ENCODE data around the gene SHROOM2.
A peak's percentile ranks its signal among the peaks of the same experiment; 100 is the strongest.

SHROOM2 gene

DNA sequence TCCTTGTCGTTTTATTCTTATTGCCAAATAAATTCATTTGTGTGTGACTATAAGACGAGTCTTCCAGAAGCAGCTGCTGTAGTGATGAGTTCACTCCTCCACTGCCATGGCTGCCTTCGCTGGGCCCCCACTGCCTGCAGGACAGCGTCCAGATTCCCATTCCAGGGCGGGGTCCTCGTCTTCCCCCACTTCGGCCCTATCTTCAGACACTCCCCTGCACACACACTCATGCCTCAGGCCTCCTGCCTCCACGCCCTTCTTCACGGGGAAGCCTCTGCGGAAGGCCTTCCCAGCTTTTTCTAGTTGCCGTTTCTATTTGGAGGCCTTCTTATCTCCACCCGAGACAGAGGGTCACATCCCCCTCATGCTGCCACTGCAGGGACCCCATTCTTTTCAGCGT lies 80.4 kb downstream of the SHROOM2 start:
- DNase-seq = no peak

GRCh38 chrX:9867226-9867625 lies 81.0 kb downstream of the SHROOM2 start:
- no peak for DNase-seq

DNA sequence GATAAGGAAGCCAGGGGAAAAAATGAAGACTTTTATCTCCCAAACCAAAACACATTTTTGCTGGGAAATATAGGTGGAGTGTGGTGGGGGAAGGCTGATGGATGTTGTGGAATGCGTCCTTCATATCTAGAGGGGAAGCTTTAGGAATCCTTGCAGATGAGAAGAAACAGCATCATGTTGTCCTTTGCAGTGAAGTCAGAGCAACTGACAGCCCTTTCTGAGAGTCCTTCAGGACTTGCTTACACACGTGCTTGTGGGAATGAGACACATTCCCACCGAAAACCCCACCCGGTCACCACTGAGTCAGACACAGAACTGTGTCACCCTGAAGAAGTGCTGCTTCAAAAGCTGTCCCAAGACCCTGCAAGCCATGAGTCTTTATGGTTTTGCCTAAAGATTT lies 81.5 kb downstream of the SHROOM2 start:
- DNase-seq = no peak

- no peak for DNase-seq
Observed at GRCh38 chrX:9871701-9872268, 85.6 kb downstream of the SHROOM2 start.

DNA sequence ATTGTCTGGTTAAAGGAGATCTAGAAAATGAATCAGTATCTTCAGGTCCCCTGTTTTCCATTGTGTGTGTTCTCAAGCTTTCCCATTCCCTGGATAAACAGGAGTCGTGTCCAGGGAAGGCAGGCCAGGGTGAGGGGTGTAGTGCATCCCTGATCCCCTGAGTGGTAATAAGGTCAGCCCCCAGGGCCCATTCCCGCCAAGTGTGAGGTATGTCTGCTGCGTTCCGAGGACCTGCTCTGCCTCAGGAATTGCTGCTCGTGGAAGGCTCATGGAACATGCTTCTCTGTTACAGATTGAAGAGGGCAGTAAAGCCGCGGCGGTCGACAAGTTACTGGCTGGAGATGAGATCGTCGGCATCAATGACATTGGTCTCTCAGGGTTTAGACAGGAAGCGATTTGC lies 87.1 kb downstream of the SHROOM2 start:
- DNase-seq = no peak

GRCh38 chrX:9873952-9874351 lies 87.7 kb downstream of the SHROOM2 start:
- peak; percentile 39 for DNase-seq

DNA sequence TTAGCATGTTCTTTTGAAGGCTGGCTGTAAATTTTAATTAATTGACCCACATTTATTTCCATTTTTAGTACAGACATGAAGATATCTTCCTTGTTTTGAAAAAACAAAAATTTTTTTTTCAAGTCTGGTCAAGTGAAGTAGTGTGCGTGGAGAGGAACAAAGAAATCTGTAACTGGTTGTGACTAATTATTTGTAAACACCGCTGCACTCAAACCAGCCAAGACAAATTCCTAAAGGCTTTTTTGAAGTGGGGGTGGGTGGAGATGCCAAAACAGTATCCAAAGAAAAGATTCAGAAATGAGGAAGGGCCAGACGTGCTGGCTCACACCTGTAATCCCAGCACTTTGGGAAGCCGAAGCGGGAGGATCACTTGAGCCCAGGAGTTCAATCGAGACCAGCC lies 88.3 kb downstream of the SHROOM2 start:
- no peak for DNase-seq

GRCh38 chrX:9875801-9876200 lies 89.6 kb downstream of the SHROOM2 start:
- DNase-seq = no peak

GRCh38 chrX:9876201-9876600 lies 90.0 kb downstream of the SHROOM2 start:
- no peak for DNase-seq

DNA sequence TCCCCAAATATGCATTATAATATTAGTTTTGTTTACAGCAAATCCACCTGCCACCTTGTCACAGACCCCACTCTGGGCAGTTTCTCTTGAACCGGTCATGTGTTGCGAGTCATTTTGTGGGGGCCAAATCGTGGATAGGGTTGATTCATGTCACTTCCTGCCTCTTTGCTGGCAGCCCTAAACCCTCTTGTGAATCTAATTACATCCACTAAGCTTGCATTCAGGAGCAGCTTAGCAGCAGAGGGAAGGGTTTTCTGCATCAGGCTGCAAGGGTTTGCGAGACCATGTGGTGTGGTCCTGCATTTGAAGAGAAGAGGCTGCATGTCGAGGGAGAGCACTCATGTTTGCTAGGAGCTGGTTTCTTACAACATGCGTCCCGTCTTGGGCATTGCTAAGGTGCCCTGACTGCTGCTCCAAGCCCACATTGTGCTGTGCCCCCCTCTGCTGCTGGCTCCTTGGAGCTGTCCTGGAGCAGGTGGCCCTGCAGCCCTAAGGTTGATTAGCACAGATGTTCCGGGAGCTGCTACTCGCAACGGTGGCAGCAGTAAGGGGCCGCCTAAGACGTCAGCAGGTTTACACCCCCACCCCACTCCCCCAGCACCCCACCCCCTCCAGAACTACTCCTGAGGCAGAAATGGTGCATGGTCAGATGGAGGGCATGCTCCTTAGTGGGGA lies 92.1 kb downstream of the SHROOM2 start:
- no peak for DNase-seq

- no peak for DNase-seq
Observed at GRCh38 chrX:9880237-9880636, 94.0 kb downstream of the SHROOM2 start.

DNA sequence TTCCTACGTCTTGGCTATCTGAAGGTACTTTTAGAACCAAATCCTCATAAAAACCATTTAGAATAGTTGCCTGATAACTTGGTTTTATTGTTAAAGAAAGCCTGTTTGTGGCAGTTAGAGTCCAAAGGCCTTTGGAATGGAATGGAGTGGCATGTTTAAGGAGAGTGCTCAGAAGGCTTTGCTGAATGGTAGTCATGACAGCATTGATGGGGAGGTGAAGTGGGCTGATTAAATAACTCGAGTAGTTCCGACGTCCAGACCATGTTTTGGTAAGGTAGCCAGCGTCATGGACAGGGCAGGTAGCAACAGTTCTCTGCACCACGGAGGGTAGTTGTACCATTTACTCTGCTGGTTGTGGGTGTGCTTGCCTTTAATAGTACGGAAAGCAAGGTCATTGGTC lies 94.6 kb downstream of the SHROOM2 start:
- DNase-seq = no peak

DNA sequence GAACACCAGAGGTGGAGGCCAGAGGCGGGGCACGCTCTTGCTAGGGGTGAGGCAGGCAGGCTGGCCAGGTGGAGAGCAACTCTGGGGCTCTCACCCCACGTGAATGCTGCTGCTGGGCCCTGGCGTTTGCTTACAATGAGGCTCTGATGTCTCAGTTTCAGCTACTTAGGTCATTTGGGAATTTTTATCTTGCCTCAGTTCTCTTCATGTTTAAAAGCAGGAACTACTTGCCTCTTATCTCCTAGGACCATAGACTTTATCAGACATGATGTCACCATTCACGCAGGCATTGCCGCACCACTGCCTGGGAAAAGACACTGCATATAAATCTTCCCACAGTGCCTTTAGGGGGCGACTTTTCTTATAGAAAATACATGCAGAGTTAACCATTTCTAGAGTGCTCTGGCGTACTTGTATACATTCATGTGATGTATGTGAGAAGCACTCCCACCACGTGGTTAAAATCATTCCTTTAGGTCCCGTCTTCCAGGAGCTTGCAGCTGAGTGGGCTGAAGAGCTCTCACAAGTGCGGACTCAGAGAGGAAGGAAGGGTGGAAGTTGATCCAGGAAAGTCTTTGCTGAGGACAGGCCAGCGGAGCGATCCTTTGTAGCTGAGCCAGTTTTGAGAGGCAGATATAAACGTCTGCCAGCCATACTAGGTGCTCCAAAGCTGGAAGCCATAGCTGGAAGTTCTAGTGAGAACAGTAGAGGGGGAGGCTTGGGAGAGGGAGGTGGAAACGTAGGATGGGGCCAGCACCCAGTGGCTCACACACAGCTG lies 96.6 kb downstream of the SHROOM2 start:
- no peak for DNase-seq

DNA sequence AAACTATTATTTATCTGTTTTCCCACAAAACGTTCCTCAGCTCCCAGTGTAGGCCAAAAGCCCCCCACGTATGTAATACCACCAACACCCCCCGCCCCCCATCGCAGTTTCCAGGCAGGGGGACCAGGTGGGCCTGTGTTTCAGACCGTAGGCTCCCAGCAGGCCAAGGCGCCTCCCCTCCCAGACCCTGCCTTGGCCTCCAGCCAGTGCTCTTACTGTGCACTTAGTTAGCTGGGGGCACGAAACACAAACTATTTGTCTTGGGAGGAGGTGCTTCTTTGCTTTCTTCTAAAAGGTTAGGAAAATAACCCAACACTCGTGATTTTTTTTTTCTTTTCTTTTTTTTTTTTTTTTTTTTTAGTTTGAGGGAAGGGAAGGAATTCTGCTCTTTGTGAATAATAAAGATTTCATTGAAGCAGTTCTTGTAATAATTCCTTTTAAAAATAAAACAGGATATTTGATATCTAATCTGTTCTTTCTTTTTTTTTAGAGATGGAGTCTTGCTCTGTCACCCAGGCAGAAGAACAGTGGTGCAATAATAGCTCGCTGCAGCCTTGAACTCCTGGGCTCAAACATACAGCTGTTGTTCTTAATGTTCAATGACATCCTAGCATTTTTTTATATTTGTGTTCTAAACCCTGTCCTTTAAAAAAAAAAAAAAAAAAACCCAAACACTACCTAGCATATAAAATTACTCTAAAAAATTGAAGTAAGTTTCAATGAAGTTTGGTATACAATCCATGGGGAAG lies 98.0 kb downstream of the SHROOM2 start:
- DNase-seq = no peak

- peak; percentile 41 for DNase-seq
Observed at GRCh38 chrX:9885150-9885549, 98.9 kb downstream of the SHROOM2 start.

DNA sequence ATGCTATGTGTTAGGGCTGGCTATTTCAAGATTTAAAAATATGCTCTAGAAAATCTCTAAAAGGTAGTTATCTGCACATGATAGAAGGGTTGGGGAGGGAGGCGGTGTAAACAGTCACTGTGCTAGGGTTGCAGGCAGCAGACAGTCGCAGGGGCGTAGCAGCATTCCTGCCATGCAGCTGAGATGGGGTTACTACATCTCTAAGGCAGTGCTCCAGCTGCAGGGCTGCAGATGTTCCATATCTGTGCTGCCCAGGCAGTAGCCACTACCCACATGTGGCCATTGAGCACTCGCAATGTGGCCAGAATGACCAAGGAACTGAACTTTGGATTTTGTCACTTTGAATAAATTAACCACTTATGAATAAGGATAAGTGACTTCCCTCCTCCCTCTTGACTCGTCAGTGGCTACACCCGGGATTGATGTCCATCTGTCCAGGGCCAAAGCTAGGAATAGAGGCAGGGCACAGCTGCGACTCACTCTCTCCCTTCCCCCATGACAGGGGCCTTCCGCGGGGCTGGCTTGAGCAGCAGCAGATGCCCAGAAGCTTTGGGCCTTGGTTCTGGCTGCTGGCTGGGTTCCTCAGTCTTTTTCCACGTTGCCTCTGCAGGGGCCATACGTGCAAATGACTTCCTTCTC lies 101.5 kb downstream of the SHROOM2 start:
- DNase-seq = no peak

- no peak for DNase-seq
Observed at GRCh38 chrX:9888953-9889470, 102.8 kb downstream of the SHROOM2 start.

DNA sequence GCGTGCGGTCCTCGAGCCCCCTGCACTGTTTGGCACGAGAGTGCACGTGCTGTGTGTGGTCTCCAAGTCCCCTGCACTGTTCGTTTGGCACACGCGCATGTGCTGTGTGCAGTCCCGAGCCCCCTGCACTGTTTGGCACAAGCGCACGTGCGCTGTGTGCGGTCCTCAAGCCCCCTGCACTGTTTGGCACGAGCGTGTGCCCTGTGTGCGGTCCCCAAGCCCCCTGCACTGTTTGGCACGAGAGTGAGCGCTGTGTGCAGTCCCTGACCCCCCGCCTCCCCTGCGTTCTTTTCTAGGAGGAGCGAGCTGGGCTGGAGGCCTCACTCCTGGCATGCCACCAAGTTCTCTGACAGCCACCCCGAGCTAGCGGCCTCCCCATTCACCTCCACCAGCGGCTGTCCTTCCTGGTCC lies 104.5 kb downstream of the SHROOM2 start:
- no peak for DNase-seq

GRCh38 chrX:9895225-9895912 lies 109.1 kb downstream of the SHROOM2 start:
- DNase-seq = no peak

DNA sequence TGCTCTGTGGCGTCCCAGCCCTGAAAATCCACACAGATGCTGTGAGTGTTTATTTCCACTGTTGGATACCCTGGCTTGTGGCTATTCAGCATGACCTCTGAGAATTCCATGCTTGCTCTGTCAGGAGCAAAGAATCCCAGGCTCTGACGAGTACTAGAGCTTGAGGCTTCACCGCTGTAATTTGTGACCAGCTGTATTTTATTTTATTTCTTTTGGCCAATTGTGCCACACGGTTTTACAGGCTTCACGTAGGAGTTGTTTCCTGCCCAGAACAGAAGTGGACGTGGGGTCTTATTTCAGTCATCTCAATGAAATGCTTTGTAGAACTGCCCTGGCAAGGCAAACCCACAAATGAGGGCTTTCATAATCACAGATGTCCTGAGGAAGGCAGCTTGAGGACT lies 111.5 kb downstream of the SHROOM2 start:
- DNase-seq = no peak

DNA sequence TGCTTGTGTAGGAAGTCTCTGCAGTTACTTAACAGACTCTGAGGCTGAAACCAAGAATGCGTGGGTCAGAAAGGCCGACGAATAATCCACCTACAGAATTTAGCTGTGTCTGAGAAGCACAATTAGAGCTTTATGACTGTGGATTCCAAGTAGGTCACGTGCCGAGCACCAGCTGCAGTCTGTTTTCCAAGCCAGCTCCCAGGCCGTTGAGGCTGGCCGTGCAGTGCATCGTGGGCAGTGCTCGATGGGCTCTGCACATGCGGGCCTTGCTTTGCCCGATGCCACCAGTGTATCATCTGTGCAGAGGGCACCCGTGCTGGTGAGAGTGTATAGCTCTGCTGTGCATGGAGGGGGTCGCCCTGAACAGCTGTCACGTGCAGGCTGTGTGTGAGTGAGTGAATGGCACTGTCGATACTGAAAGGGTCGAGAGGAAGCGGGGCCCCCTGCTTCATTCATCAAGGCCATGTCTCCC lies 113.4 kb downstream of the SHROOM2 start:
- DNase-seq = no peak

- no peak for DNase-seq
Observed at GRCh38 chrX:9902656-9903055, 116.4 kb downstream of the SHROOM2 start.

Measured in CD4-positive, alpha-beta T cell treated with Interleukin-12 subunit alpha and Interleukin-12 subunit beta, for 1 hour (primary cell).